Neural progenitor cell (in vitro differentiated cells): ENCODE data around the gene MYBPHL.

Source experiments
- EZH2 ChIP-seq: fragments of 200-600 bp; sonication (generic); IDR thresholded peaks from 2 replicates; pipeline ENCODE4 v1.6.1; 2017; ENCODE audit warnings: antibody characterized with exemption, mild to moderate bottlenecking, moderate library complexity
- TF ChIP-seq, protein P1 (sequence below): fragments of 200-600 bp; sonication (generic); IDR thresholded peaks from 2 replicates; pipeline ENCODE4 v1.5.1; 2017; ENCODE audit warnings: antibody characterized with exemption, mild to moderate bottlenecking

DNA sequence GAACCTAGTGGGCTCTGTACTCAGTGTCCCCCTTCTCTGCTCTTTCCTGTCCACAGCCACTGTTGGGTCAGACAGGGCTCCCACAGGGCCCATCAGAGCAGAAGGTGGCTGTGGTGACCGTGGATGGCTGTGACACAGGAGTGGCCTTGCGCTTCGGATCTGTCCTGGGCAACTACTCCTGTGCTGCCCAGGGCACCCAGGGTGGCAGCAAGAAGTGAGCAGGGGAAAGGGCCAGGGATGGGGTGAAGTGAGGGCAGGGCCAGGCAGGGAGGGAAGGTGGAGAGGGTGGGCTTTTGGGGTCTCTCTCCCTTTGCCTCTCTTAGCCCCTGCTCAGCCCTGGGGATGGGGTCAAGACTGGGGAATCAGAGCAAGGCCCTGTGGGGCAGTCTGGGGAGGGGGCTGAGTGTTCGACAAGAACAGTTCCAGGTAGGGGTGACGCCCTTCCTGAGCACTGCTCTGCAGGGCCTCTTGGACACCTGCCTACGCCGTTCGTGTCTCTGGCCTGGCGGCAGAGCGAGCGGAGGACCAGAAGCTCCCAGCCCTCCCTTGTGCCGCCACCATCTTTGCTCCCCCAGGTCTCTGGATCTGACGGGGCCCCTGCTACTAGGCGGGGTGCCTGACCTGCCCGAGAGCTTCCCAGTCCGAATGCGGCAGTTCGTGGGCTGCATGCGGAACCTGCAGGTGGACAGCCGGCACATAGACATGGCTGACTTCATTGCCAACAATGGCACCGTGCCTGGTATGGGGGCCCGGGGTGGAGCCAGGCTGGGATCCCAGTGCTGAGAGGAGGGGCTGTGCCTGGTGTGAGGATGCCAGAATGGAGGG is 44.4 kb downstream of the MYBPHL start:
- TF ChIP-seq, protein P1, sequence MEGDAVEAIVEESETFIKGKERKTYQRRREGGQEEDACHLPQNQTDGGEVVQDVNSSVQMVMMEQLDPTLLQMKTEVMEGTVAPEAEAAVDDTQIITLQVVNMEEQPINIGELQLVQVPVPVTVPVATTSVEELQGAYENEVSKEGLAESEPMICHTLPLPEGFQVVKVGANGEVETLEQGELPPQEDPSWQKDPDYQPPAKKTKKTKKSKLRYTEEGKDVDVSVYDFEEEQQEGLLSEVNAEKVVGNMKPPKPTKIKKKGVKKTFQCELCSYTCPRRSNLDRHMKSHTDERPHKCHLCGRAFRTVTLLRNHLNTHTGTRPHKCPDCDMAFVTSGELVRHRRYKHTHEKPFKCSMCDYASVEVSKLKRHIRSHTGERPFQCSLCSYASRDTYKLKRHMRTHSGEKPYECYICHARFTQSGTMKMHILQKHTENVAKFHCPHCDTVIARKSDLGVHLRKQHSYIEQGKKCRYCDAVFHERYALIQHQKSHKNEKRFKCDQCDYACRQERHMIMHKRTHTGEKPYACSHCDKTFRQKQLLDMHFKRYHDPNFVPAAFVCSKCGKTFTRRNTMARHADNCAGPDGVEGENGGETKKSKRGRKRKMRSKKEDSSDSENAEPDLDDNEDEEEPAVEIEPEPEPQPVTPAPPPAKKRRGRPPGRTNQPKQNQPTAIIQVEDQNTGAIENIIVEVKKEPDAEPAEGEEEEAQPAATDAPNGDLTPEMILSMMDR: no peak
- no peak for TF ChIP-seq EZH2
